T47D (cell line): ENCODE data around the gene PRSS53.
A peak's percentile ranks its signal among the peaks of the same experiment; 100 is the strongest.

Experiments used
- DNase-seq, 2 experiments: peaks; one replicate each; pipeline versions ENCODE4 v3.0.0 to v3.0.0-alpha.2; 2011 to 2012; ENCODE audit warnings: low read depth in 1 of 2, low spot score in 1 of 2
- JUND ChIP-seq: IDR thresholded peaks from 2 replicates; pipeline ENCODE4 v1.6.1; 2012; ENCODE audit warnings: low read depth
- in situ Hi-C: cut with HindIII; loops from 2 replicates; pipeline ENCODE4 v1.10.0; 2016; ENCODE audit warnings: low sequenced_read_pairs, low pct_unique_long_range_greater_than_20kb

The PRSS53 gene

GRCh38 chr16:31063495-31063842 is 25.3 kb downstream of the PRSS53 start:
- in situ Hi-C loops: no loop called here
- DNase-seq: no peak
- no peak for TF ChIP-seq JUND

- DNase-seq: no peak
- in situ Hi-C loops: no loop called here
- TF ChIP-seq JUND: no peak
These were observed 26.8 kb downstream of the PRSS53 start for GRCh38 chr16:31061813-31062440.

- no peak for TF ChIP-seq JUND
These were observed 27.5 kb downstream of the PRSS53 start for GRCh38 chr16:31061126-31061812.

GRCh38 chr16:31055613-31056012 is 33.1 kb downstream of the PRSS53 start:
- DNase-seq: no peak
- in situ Hi-C loops: no loop called here
- no peak for TF ChIP-seq JUND

More at GRCh38 chr16:31061126-31061812, 27.5 kb downstream of the PRSS53 start:
- in situ Hi-C loops: no loop called here
- DNase-seq: no peak

- DNase-seq: no peak
- in situ Hi-C loops: no loop called here
- no peak for TF ChIP-seq JUND
These were observed 36.6 kb downstream of the PRSS53 start for GRCh38 chr16:31052114-31052513.

GRCh38 chr16:31050280-31051030 is 38.3 kb downstream of the PRSS53 start:
- TF ChIP-seq JUND: no peak
- no peak for DNase-seq
- in situ Hi-C loops: no loop called here

- no peak for DNase-seq
- in situ Hi-C loops: no loop called here
These were observed 44.8 kb downstream of the PRSS53 start for GRCh38 chr16:31043898-31044481.

GRCh38 chr16:31043352-31043751 is 45.4 kb downstream of the PRSS53 start:
- no peak for DNase-seq
- in situ Hi-C loops: no loop called here
- TF ChIP-seq JUND: no peak

More at GRCh38 chr16:31043898-31044481, 44.8 kb downstream of the PRSS53 start:
- TF ChIP-seq JUND: no peak

GRCh38 chr16:31042866-31043265 is 45.9 kb downstream of the PRSS53 start:
- in situ Hi-C loops: no loop called here
- no peak for DNase-seq
- TF ChIP-seq JUND: no peak

GRCh38 chr16:31038993-31039392 is 49.8 kb downstream of the PRSS53 start:
- in situ Hi-C loops: no loop called here
- no peak for DNase-seq
- TF ChIP-seq JUND: no peak

GRCh38 chr16:31036691-31037090 is 52.1 kb downstream of the PRSS53 start:
- in situ Hi-C loops: no loop called here
- no peak for DNase-seq
- TF ChIP-seq JUND: no peak

GRCh38 chr16:31033709-31034492 is 54.8 kb downstream of the PRSS53 start:
- no peak for TF ChIP-seq JUND
- in situ Hi-C loops: no loop called here

More at GRCh38 chr16:31033709-31034492, 54.8 kb downstream of the PRSS53 start:
- peak; percentile 88 to 96 for DNase-seq
